Type B pancreatic cell (in vitro differentiated cells): ENCODE data around the gene NIT2. TPM values are rescaled to one million over a fixed set of nuclear protein-coding genes. Genes with fewer than 3 reads are reported as not detected.
"Not testable (repeated sequence)": the region's sequence is repeated elsewhere in the genome, so short reads cannot be mapped to it uniquely, and the experiment has no call there.

Experiments used
- DNase-seq: peaks from one replicate; pipeline ENCODE4 v3.0.0; 2021; ENCODE audit warnings: mixed read lengths; ENCODE audit not compliant: unreplicated experiment; ENCODE audit errors: extremely low spot score
- H3K27ac Mint-ChIP-seq: 2 replicates; pipeline ENCODE4 v1.8.0; 2021; ENCODE audit warnings: mild to moderate bottlenecking, mixed read lengths
- H3K27me3 Mint-ChIP-seq: 2 replicates; pipeline ENCODE4 v1.8.0; 2021; ENCODE audit warnings: mixed read lengths
- H3K36me3 Mint-ChIP-seq: 2 replicates; pipeline ENCODE4 v1.8.0; 2021; ENCODE audit warnings: mixed read lengths
- H3K4me1 Mint-ChIP-seq: one replicate; pipeline ENCODE4 v1.8.0; 2021; ENCODE audit warnings: mixed read lengths; ENCODE audit not compliant: unreplicated experiment
- H3K4me3 Mint-ChIP-seq: 2 replicates; pipeline ENCODE4 v1.8.0; 2021; ENCODE audit warnings: mild to moderate bottlenecking, mixed read lengths
- H3K9me3 Mint-ChIP-seq: 2 replicates; pipeline ENCODE4 v1.8.0; 2021; ENCODE audit warnings: mixed read lengths
- CTCF ChIP-seq: fragments of 200-600 bp; sonication (generic); conservative IDR thresholded peaks from 2 replicates; pipeline ENCODE4 v1.5.0; 2021; ENCODE audit warnings: antibody characterized with exemption, mild to moderate bottlenecking
- total RNA-seq: library from RNA; stranded (reverse); gene quantifications from 2 replicates; pipeline ENCODE4 v1.2.1, GENCODE V29; 2021; ENCODE audit warnings: low replicate concordance

The NIT2 gene
- total RNA-seq, 1 donor from 2014 or later, result 34.5 TPM

- no peak for DNase-seq
- Mint-ChIP-seq H3K36me3 (peaks cover 21% of the 10 kb centered on the region), H3K27ac (no peak overlapping the region), H3K4me1 (peaks cover 11% of the 10 kb centered on the region), H3K4me3 (no peak overlapping the region), H3K27me3 (no peaks in the 10 kb centered on the region), H3K9me3 (no peaks in the 10 kb centered on the region)
- TF ChIP-seq CTCF, result no peak
Observed at GRCh38 chr3:100339786-100340185, 5.2 kb downstream of the NIT2 start.

DNA sequence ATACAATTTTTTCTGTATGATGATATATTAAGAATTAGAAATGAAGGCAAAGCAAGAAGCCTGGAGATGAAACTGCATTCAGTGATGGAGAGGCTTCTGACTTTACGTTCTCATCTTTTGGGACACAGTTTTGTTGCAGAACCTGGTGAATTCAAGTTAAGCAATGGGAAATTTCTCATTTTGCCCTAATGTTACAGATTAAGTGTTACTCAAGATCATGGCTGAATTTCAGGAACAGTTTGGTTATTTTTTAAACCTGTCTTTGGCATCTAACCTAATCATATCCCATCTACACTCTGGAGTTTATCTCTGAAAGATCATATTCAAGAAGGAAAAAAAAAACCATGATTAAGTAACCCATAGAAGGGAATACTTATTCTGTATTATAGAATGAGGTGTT lies 6.0 kb downstream of the NIT2 start:
- no peak for DNase-seq
- Mint-ChIP-seq H3K27ac (no peak overlapping the region), H3K4me3 (no peak overlapping the region), H3K4me1 (peaks cover 5% of the 10 kb centered on the region), H3K9me3 (no peaks in the 10 kb centered on the region), H3K36me3 (peaks cover 22% of the 10 kb centered on the region), H3K27me3 (no peaks in the 10 kb centered on the region)
- TF ChIP-seq CTCF, result no peak

- no peak for TF ChIP-seq CTCF
- Mint-ChIP-seq H3K4me3 (no peak overlapping the region), H3K27ac (no peak overlapping the region), H3K9me3 (no peaks in the 10 kb centered on the region), H3K36me3 (peaks cover 33% of the 10 kb centered on the region), H3K27me3 (no peaks in the 10 kb centered on the region), H3K4me1 (no peaks in the 10 kb centered on the region)
- no peak for DNase-seq
Observed at GRCh38 chr3:100348727-100349126, 14.2 kb downstream of the NIT2 start.

DNA sequence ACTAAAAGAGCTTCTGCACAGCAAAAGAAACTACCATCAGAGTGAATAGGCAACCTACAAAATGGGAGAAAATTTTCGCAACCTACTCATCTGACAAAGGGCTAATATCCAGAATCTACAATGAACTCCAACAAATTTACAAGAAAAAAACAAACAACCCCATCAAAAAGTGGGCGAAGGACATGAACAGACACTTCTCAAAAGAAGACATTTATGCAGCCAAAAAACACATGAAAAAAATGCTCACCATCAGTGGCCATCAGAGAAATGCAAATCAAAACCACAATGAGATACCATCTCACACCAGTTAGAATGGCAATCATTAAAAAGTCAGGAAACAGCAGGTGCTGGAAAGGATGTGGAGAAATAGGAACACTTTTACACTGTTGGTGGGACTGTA lies 17.2 kb downstream of the NIT2 start:
- H3K4me1 Mint-ChIP-seq, H3K4me3 Mint-ChIP-seq, DNase-seq, H3K27me3 Mint-ChIP-seq, H3K9me3 Mint-ChIP-seq, H3K27ac Mint-ChIP-seq: not testable (repeated sequence)
- H3K36me3 Mint-ChIP-seq, result peaks cover 30% of the 10 kb centered on the region

DNA sequence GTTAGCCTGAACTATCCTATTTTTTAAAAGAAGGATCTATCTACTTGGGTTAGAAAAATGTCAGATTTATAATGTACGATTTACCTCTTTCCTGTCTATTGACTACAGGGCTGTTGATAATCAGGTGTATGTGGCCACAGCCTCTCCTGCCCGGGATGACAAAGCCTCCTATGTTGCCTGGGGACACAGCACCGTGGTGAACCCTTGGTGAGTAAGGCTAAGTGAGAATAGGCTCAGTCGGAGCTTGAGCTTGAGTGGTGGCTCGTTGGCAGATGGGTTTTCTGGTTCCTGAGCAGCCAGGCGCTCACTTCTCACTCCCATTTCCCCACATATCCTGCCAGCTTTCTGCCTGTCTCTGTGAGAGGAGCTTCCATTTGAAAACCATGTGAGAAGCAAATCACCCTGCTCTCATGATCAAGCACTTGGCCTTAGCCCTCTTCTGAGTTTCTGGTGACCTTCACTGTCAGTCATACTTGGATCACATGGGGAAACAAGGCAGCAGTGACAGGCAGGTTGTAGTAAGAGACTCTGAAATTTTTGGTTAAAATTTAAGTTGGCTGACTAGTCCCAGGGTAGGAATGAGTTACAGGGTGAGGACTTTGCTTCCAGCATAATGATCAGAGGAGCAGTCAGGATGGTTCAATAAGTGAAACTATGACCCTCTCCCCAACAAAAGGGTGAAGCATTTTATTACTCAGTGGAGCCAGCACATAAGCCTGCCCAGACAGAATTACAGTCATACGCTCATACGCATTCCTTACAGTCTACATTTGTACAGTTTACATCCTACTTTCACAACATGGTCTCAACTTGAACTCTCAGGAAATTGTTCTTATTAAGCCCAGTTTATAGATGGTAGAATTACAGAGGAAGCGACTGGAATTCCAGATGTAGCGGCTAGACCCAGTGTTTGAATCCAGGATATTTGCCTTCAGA lies 18.0 kb downstream of the NIT2 start:
- Mint-ChIP-seq H3K4me1 (no peaks in the 10 kb centered on the region), H3K9me3 (no peaks in the 10 kb centered on the region), H3K27ac (no peak overlapping the region), H3K36me3 (peaks cover 32% of the 10 kb centered on the region), H3K4me3 (no peak overlapping the region), H3K27me3 (no peaks in the 10 kb centered on the region)
- DNase-seq, result no peak
- TF ChIP-seq CTCF, result no peak

DNA sequence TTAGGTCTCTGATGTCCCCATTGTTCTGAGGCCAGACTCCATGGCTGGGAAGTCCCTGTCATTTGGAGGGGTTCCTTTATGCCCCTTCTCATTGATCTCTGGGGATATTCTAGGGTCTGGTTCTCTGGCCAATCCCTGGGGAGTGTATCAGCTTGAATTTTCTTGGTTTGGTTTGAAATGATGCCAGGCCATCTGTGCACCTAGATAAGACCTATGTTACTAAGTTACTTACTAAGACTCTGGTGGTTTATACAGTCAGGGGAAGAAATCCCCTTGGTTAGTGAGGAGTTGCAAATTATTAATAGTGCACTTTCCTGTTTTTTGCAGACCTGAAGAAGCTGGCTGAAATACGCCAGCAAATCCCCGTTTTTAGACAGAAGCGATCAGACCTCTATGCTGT lies 20.3 kb downstream of the NIT2 start:
- Mint-ChIP-seq H3K4me3 (no peak overlapping the region), H3K27ac (no peak overlapping the region), H3K27me3 (no peaks in the 10 kb centered on the region), H3K36me3 (peaks cover 29% of the 10 kb centered on the region), H3K9me3 (no peaks in the 10 kb centered on the region), H3K4me1 (no peaks in the 10 kb centered on the region)
- no peak for DNase-seq
- TF ChIP-seq CTCF, result no peak
